Endothelial cell of umbilical vein (primary cell): ENCODE results near the gene ARGFX. TPM values are rescaled to one million over a fixed set of nuclear protein-coding genes. Genes with fewer than 3 reads are reported as not detected.

Experiments
- BruUV-seq: library from RNA; stranded (reverse); fragments of 400-500 nt; replicated peaks from 2 replicates; lab custom pipeline; 2021; lab: Mats Ljungman, UMichigan
- CTCF ChIA-PET: fragments of 300-600, 350-600 bp; sonication (Branson Sonifier 250); formaldehyde crosslinking; loops from one replicate; lab custom pipeline; 2021; ENCODE audit warnings: antibody characterized with exemption, inconsistent platforms; lab: Charles Lee
- POLR2A ChIA-PET: fragments of 300-600, 350-600 bp; sonication (Branson Sonifier 250); formaldehyde crosslinking; loops from one replicate; lab custom pipeline; 2021; ENCODE audit warnings: antibody characterized with exemption, inconsistent platforms; lab: Charles Lee
- DNase-seq: peaks from one replicate; pipeline ENCODE4 v3.0.0-alpha.2; 2011; ENCODE audit warnings: low read depth, low spot score
- FAIRE-seq: peaks from 2 replicates; lab custom pipeline; 2011; peaks lifted over from hg19 to GRCh38; lab: Jason Lieb, UNC
- H2AFZ ChIP-seq: 2 replicates; pipeline ENCODE4 v1.6.0; 2012; ENCODE audit warnings: low read depth, low read length, control low read depth, inconsistent platforms
- H3K27ac ChIP-seq: 2 replicates; pipeline ENCODE4 v1.5.1; 2011; ENCODE audit warnings: low read depth, mild to moderate bottlenecking, control low read depth, low read length, moderate library complexity; ENCODE audit not compliant: insufficient read depth
- H3K27me3 ChIP-seq, 2 experiments: 2 replicates each; pipeline versions ENCODE4 v1.6.0 to v1.6.1; 2011; ENCODE audit warnings: low read length in 2 of 2, mixed read lengths in 1 of 2; ENCODE audit not compliant: control insufficient read depth in 2 of 2, insufficient read depth in 2 of 2
- H3K36me3 ChIP-seq, 2 experiments: 2 replicates in 1 of 2; 3 replicates in 1 of 2; pipeline ENCODE4 v1.5.1; 2011; ENCODE audit warnings: low read length in 2 of 2, mild to moderate bottlenecking in 1 of 2, moderate library complexity in 1 of 2; ENCODE audit not compliant: control insufficient read depth in 2 of 2, insufficient read depth in 2 of 2; ENCODE audit errors: extremely low read depth in 1 of 2
- H3K4me1 ChIP-seq: 3 replicates; pipeline ENCODE4 v1.5.1; 2011; ENCODE audit warnings: mild to moderate bottlenecking, low read length; ENCODE audit not compliant: control insufficient read depth, insufficient read depth; ENCODE audit errors: extremely low read depth
- H3K4me2 ChIP-seq: 2 replicates; pipeline ENCODE4 v1.6.1; 2011; ENCODE audit warnings: low read length, control low read depth, mixed read lengths; ENCODE audit not compliant: insufficient read depth
- H3K4me3 ChIP-seq, 3 experiments: fragments of 200-600 bp in 1 of 3; sonication (generic), shearing (Covaris generic) in 1 of 3; replicated peaks in 1 of 3; 2 replicates each; pipeline ENCODE4 v1.5.1; 2011 to 2016; ENCODE audit warnings: control low read depth in 3 of 3, low read length in 3 of 3, mild to moderate bottlenecking in 2 of 3, inconsistent platforms in 1 of 3, low read depth in 1 of 3, moderate library complexity in 1 of 3; ENCODE audit not compliant: insufficient read depth in 1 of 3
- H3K79me2 ChIP-seq: 2 replicates; pipeline ENCODE4 v1.6.0; 2012; ENCODE audit warnings: low read length, inconsistent platforms; ENCODE audit not compliant: control insufficient read depth, insufficient read depth
- H3K9ac ChIP-seq: replicated peaks from 2 replicates; pipeline ENCODE3; 2011; ENCODE audit warnings: low read length, control low read depth; ENCODE audit not compliant: insufficient read depth; ENCODE audit errors: extremely low read depth
- H3K9me1 ChIP-seq: replicated peaks from 3 replicates; pipeline ENCODE4 v1.6.0; 2011; ENCODE audit warnings: mild to moderate bottlenecking, low read length; ENCODE audit not compliant: control insufficient read depth, insufficient read depth; ENCODE audit errors: extremely low read depth
- H3K9me3 ChIP-seq: replicated peaks from 2 replicates; pipeline ENCODE4 v1.5.1; 2012; ENCODE audit warnings: low read length, inconsistent platforms; ENCODE audit not compliant: control insufficient read depth, insufficient read depth
- H4K20me1 ChIP-seq: replicated peaks from 2 replicates; pipeline ENCODE3; 2011; ENCODE audit warnings: mild to moderate bottlenecking, low read length; ENCODE audit not compliant: control insufficient read depth, insufficient read depth; ENCODE audit errors: extremely low read depth
- CTCF ChIP-seq, 2 donors: IDR thresholded peaks; 1 replicate in 1 of 2; 2 replicates in 1 of 2; pipeline ENCODE4 v1.5.1; 2011; ENCODE audit warnings: low read length in 2 of 2, mild to moderate bottlenecking in 2 of 2, moderate library complexity in 2 of 2, control low read depth in 1 of 2, inconsistent platforms in 1 of 2, low read depth in 1 of 2; ENCODE audit not compliant: insufficient read depth in 1 of 2; ENCODE audit errors: extremely low read depth in 1 of 2
- EZH2 ChIP-seq: IDR thresholded peaks from 2 replicates; pipeline ENCODE4 v1.6.1; 2012; ENCODE audit warnings: borderline replicate concordance, low read depth, mild to moderate bottlenecking, moderate library complexity, low read length, inconsistent platforms; ENCODE audit not compliant: severe bottlenecking
- FOS ChIP-seq: IDR thresholded peaks from 2 replicates; pipeline ENCODE4 v1.6.1; 2011; ENCODE audit warnings: mild to moderate bottlenecking, low read length, moderate library complexity, borderline replicate concordance; ENCODE audit not compliant: insufficient read depth
- GATA2 ChIP-seq: IDR thresholded peaks from 2 replicates; pipeline ENCODE4 v1.7.0; 2011; ENCODE audit warnings: low read depth, mild to moderate bottlenecking, moderate library complexity, mixed read lengths, low read length; ENCODE audit not compliant: insufficient read length, insufficient read depth
- JUN ChIP-seq: IDR thresholded peaks from 2 replicates; pipeline ENCODE4 v1.6.1; 2011; ENCODE audit warnings: borderline replicate concordance, low read depth; ENCODE audit not compliant: insufficient read length, insufficient read depth
- MAX ChIP-seq: IDR thresholded peaks from 2 replicates; pipeline ENCODE4 v1.6.1; 2011; ENCODE audit not compliant: insufficient read depth, insufficient read length
- MYC ChIP-seq: IDR thresholded peaks from one replicate; pipeline ENCODE4 v1.6.1; 2011; ENCODE audit warnings: mild to moderate bottlenecking, low read depth, low read length
- POLR2A ChIP-seq: IDR thresholded peaks from 2 replicates; pipeline ENCODE4 v1.6.1; 2012; ENCODE audit warnings: low read depth, mild to moderate bottlenecking, control low read depth, low read length
- POLR2AphosphoS5 ChIP-seq: IDR thresholded peaks from 2 replicates; pipeline ENCODE4 v1.6.1; 2012; ENCODE audit warnings: low read depth, mild to moderate bottlenecking, control low read depth, low read length, moderate library complexity; ENCODE audit not compliant: insufficient read depth
- dilution Hi-C: fragments of 300-500 bp; cut with MboI; formaldehyde crosslinking; loops from one replicate; pipeline ENCODE4 v1.15.0; 2019; ENCODE audit warnings: low sequenced_read_pairs; ENCODE audit not compliant: extremely low pct_ligation_motif_present
- intact Hi-C: fragments of 100-400 bp; cut with micrococcal nuclease; formaldehyde crosslinking; loops from one replicate; pipeline ENCODE4 v1.10.0; 2022
- polyA plus RNA-seq, 4 experiments: library from polyadenylated mRNA; depleted of rRNA in 3 of 4; stranded (reverse) in 3 of 4; unstranded in 1 of 4; fragments of >200 nt; gene quantifications; 2 replicates each; pipeline versions ENCODE4 v1.2.1 to v1.2.3, GENCODE V29; 2011 to 2012; ENCODE audit warnings: missing spikeins in 1 of 4
- total RNA-seq: library from RNA; stranded (reverse); gene quantifications from 2 replicates; pipeline ENCODE4 v1.2.3, GENCODE V29; 2021

The ARGFX gene
- total and polyA plus RNA-seq, 2 donors (not counting 3 experiments of a cell fraction or from before 2014, with no cell fraction given): not detected

- Histone ChIP-seq H2AFZ (no peak overlapping the region), H3K9me3 (no peaks in the 10 kb centered on the region), H3K36me3 (no peaks in the 10 kb centered on the region), H3K4me3 (no peak overlapping the region), H3K9ac (no peak overlapping the region), H3K27ac (no peak overlapping the region), H3K9me1 (no peaks in the 10 kb centered on the region), H3K4me2 (no peak overlapping the region), H3K4me1 (no peaks in the 10 kb centered on the region), H3K79me2 (no peaks in the 10 kb centered on the region), H4K20me1 (no peaks in the 10 kb centered on the region), H3K27me3 (peaks cover 2 to 3% of the 10 kb centered on the region in 2 experiments)
- dilution Hi-C loops (no loop called here), intact Hi-C loops (no loop called here)
- FAIRE-seq: no peak
- no TSS peak for BruUV-seq
- no peak for TF ChIP-seq GATA2
- no peak for TF ChIP-seq MYC
- no peak for TF ChIP-seq POLR2A
- no peak for TF ChIP-seq JUN
- no peak for TF ChIP-seq EZH2
- no peak for TF ChIP-seq FOS
- TF ChIP-seq CTCF (IDR thresholded peaks at IDR 0.05; ENCODE audit: extremely low read depth in 1 of 2, insufficient read depth in 1 of 2, low read depth in 1 of 2, low read length in 2 of 2): no peak
- no peak for TF ChIP-seq MAX
- no peak for TF ChIP-seq POLR2AphosphoS5
- POLR2A ChIA-PET: no interaction called here
- no peak for DNase-seq
- CTCF ChIA-PET: no interaction called here
Observed at GRCh38 chr3:121584418-121584817, 16.7 kb downstream of the ARGFX start.
